Frontal cortex (tissue), 4 donors: ENCODE data around the gene SRSF1. TPM values are rescaled to one million over a fixed set of nuclear protein-coding genes. Genes with fewer than 3 reads are reported as not detected.
A peak's percentile ranks its signal among the peaks of the same experiment; 100 is the strongest.
"Not testable (repeated sequence)": the region's sequence is repeated elsewhere in the genome, so short reads cannot be mapped to it uniquely, and the experiment has no call there.

Experiments
- DNase-seq, 2 donors: peaks; one replicate each; pipeline ENCODE4 v3.0.0; 2012; ENCODE audit warnings: low spot score in 2 of 2
- FAIRE-seq: peaks from 2 replicates; lab custom pipeline; 2012; peaks lifted over from hg19 to GRCh38; lab: Jason Lieb, UNC
- total RNA-seq: library from RNA; depleted of rRNA; stranded (reverse); fragments of >200 nt; gene quantifications from one replicate; pipeline ENCODE4 v1.2.3, GENCODE V29; 2014
- donor health status: control.
- donor health status: control.
- donor health status: control.

The SRSF1 gene
- total RNA-seq, 1 donor from 2014 or later = 373 TPM

- DNase-seq (no peak), FAIRE-seq (no peak)
Observed at GRCh38 chr17:57972151-57972550, 34.9 kb downstream of the SRSF1 start.

- FAIRE-seq (no peak), DNase-seq (no peak)
Observed at GRCh38 chr17:57971572-57971971, 35.5 kb downstream of the SRSF1 start.

DNA sequence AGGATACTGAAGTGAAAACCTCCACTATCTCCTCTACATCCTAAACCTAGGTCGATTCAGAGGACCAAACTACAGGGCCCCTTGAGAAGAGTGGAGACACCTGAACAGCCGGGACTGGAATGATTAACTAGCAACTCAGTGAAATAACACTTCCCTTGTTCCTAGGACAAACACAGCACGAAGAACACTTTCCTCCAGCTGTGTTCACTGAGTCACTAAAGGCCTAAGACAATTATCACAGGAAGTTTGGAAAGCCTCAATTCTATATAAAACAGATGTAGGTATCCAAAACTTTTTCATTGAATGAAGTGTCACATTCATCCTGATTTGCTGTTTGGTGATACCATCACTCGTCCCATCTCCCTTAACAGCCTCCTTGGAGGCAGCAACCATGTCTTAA lies 36.3 kb downstream of the SRSF1 start:
- no peak for DNase-seq
- FAIRE-seq = no peak

DNA sequence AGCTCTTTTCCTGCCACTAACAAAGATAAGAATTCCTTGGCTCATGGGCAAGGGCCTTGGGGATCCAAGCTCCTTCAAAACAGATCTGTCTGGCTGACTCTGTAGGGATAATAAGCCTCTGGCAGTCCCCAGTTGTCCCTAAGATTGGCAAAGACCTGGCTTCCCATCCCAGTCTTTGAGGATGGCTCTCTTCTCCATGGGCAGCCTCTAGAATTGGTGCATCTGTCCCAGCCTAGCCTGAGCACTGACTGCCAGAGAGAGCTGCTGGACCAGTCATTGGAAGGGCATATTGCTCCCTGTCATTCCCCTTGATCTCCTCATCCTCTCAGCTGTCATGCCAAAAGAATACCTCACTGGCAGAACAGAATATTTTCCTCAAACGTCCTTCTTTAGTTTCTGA lies 38.6 kb downstream of the SRSF1 start:
- DNase-seq (no peak), FAIRE-seq (no peak)

DNA sequence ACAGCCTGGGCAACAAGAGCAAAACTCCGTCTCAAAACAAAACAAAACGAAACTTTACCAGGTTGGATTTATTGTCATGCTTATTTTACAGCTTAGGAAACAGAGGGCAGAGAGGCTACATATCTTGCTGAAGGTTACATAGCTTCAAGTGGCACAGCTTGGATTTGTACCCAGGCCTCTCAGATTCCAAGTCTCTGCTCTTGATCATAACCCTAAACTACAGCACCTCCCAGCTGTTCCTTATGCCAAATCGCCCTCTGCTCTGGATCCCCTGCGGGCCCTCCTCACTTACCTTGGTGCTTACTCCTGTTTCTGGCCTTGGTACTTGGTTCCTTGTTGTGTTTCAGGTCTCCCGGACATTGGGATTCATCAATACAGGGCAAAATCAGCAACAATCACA lies 40.2 kb downstream of the SRSF1 start:
- DNase-seq (no peak), FAIRE-seq (no peak)

DNA sequence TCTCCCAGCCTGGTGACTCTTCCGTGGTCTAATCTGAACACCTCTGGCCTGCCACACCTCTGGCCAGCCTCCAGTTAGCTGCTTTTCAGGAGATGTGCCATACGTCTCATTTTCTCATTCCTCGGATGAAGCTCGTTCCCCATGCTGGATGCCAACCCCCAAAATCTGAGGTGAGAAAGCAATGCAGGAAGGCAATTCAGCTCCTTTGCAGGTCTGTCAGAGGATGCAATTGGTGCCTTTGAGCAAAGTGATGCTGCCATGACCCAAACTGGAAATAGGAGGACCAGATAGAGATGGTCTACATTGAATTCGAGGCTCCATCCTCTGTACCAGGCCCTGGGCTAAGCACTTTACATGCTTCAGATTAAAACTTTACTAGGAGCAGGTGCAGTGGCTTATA lies 40.8 kb downstream of the SRSF1 start:
- no peak for DNase-seq
- no peak for FAIRE-seq

- DNase-seq = no peak
- no peak for FAIRE-seq
Observed at GRCh38 chr17:57965521-57966160, 41.4 kb downstream of the SRSF1 start.

DNA sequence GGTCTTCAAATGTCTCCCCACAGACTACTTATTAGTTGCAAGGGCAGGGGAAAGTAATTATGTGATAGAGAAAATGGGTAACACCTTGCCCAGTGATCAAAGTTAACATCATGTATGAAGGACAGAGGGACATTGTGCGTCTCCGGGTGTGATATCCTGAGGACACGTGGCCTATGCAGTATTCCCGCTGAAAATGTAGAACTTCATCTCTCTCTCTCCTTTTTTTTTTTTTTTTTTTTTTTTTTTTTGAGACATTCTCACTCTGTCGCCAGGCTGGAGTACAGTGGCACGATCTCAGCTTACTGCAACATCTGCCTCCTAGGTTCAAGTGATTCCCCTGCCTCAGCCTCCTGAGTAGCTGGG lies 43.9 kb downstream of the SRSF1 start:
- DNase-seq (no peak), FAIRE-seq (no peak)

DNA sequence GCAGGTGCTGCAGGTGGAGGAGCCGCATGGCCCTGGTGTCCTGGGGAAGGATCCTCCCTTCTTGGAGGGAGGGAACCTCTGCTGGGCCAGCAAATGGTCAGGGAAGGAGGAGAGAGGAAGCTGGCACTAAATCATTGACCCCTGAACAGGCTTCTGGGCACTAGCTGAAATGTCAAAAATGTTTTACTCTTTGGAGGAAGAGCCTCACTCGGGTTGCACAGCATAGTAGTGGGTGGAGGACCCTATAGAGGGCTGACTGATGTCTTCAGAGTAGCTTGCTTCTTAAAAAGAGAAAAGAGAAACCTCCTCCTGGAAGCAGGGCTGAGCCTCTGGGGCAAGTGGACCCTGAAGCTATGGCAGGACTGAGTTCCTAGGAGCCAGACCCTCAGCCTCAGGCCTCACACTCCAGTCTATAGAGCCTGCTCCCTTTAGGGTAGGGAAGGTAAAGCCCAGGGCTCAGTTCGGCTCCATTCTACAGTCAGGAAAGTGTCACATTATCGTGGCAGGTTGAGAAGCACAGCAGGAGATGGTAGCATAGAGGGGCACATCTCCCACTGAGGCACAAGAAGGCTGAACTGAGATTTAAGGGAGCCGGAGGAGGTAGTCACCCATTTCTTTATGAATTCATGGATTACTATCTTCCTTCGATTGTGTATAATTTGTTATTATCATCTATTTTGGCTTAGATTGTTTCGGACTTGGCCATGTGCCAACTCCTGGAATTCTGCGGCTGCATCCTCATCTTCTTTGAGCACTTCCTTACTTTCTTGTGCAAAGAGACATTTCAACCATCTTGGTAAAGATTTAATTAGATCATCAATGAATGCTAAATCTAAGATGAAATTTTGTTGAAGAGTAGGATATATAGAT lies 44.5 kb downstream of the SRSF1 start:
- FAIRE-seq = no peak
- DNase-seq = no peak

- FAIRE-seq (no peak), DNase-seq (no peak)
Observed at GRCh38 chr17:57959929-57960328, 47.1 kb downstream of the SRSF1 start.

DNA sequence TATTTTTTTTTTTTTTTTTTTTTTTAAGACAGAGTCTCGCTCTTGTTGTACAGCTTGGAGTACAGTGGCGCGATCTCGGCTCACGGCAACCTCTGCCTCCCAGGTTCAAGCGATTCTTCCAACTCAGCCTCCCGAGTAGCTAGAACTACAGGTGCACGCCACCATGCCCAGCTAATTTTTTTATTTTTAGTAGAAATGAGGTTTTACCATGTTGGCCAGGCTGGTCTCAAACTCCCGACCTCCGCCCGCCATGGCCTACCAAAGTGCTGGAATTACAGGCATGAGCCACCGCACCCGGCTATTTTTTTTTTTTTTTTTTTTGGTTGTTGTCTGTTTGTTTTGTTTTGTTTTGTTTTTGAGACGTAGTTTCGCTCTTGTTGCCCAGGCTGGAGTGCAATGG lies 48.7 kb downstream of the SRSF1 start:
- FAIRE-seq, DNase-seq: not testable (repeated sequence)

- FAIRE-seq (no peak), DNase-seq (no peak)
Observed at GRCh38 chr17:57957886-57958285, 49.2 kb downstream of the SRSF1 start.

DNA sequence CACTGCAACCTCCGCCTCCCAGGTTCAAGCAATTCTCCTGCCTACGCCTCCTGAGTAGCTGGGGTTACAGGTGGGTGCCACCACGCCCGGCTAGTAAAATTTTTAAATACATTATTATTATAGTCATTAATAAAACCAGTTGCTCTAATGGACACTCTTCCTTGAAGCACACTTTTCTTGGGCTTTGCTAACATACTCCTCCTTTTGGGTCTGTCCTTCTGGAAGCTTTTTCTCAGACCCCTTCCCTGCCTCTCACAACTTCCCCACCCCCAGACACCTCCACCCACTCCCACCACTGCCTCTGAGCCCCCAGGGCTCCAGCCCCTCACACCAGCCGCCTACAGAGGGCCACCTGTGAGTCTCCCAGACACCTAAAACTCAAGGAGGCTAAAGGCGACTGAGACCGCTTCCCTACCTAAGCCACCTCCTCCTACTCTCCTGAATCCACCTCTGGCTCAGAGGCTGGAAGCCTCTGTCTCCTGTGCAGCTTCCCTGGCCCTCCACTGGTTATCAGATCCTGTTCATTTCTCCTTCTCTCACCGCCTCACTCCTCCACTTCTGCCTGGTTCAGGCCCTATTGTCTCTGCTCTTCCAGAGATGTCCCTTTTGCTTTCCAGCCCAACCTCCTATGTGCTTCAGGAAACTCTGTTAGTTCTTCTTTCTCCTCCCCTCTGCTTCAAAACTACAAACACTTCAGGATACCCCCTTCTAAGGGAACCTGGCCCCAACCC lies 49.8 kb downstream of the SRSF1 start:
- FAIRE-seq = no peak

GRCh38 chr17:57956291-57957119 lies 50.5 kb downstream of the SRSF1 start:
- no peak for DNase-seq
- no peak for FAIRE-seq

More for the DNA sequence above, 49.8 kb downstream of the SRSF1 start:
- no peak for DNase-seq

GRCh38 chr17:57955183-57955931 lies 51.7 kb downstream of the SRSF1 start, which contains the start of gene CUEDC1:
TSS of gene CUEDC1 (minus strand) at chr17:57955412. CDS start at chr17:57885564, 69,848 bp downstream.
- peak; percentile 86 to 90 for DNase-seq
- FAIRE-seq = no peak

DNA sequence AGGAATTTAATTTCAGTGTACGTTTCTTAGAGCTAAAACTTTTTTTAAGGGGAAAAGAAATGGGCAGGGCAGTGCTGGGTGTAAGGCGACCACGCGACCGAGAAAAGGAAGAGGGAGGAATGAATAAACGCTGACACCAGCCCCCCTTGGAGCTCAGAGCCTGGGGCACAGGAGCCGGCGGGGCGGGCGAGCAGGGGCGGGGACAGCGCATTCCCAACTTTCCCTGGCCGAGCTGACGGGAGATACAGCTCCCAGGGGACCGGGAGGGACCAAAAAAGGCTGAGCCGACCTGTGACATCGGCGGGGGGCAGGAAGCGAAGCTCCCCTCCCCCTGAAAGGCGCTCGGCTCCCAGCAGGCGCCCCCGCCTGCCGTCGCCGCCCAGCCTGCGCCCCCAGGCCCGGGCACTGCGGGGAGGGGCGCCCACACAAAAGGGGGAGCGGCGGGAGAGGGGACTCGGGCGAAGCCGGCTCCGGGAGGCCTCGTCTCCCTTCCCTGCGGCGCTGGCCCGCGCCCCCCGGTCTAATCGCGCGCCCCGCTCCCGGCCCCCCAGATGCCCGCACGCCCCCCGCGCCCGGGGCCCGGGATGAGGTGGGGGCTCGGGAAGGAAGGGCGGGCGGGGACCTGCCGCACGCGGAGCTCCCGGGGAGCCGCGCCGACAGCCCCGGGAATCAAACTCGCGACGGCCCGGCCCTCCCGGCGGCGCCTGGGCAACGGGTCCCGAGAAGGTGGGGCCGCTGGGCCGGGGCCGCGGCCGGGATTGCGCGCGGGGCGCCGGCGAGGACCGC lies 52.5 kb downstream of the SRSF1 start:
- DNase-seq (peak; percentile 68 to 78), FAIRE-seq (no peak)

DNA sequence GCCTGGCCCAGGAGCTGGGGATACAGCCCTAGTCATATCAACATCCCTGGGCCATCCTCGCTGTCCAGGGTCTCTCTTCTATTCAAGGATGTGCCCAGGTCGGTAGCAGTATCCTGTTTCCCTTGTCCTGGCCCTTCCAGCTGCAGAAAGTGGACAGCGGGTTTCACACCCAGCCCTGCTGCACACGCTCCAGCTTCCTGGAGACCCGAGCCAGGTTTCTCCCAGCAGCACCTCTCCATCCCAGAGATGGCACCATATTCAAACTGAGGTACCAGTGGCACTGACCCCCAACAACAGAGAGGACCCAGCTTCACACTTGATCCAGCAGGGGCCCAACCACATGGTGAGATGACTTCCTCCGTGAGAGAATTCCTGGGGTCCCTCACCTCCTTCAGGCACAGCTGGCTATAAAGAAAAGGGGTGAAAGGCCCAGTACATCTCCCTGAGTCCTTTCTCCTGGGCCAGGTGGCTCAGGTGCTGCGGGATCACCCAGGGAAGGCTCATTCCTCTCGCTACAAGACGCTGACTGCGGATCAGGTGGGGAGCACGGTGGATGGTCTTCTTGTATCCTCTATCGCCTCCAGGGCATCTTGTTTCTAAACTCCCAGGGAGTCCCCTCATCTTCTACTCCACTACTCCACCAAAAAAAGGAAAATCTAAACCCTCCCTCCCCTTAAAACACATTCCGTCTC lies 53.2 kb downstream of the SRSF1 start:
- DNase-seq = no peak

More for the DNA sequence above, 53.2 kb downstream of the SRSF1 start:
- no peak for FAIRE-seq
